IMR-90 (cell line): Measurements from ENCODE around the gene CCDC107. TPM values are rescaled to one million over a fixed set of nuclear protein-coding genes. Genes with fewer than 3 reads are reported as not detected.
"Not testable (repeated sequence)": the region's sequence is repeated elsewhere in the genome, so short reads cannot be mapped to it uniquely, and the experiment has no call there.

ENCODE experiments used
- ATAC-seq: fragments of 200-7000 bp; cut with Tn5 transposase; 2 replicates; pipeline ENCODE4 v1.9.1; 2020; ENCODE audit warnings: low read depth, mild to moderate bottlenecking, moderate library complexity
- BruUV-seq: library from RNA; stranded (reverse); fragments of 400-500 nt; replicated peaks from 2 replicates; lab custom pipeline; 2021; lab: Mats Ljungman, UMichigan
- CTCF ChIA-PET: fragments of 300-600 bp; formaldehyde crosslinking; extraction: SDS; loops from one replicate; lab custom pipeline; 2021; ENCODE audit warnings: antibody characterized with exemption; lab: Yijun Ruan, JAX
- POLR2A ChIA-PET: fragments of 300-600 bp; sonication (Branson Sonifier 250); formaldehyde crosslinking; loops from one replicate; lab custom pipeline; 2022; ENCODE audit warnings: antibody characterized with exemption; ENCODE audit not compliant: unreplicated experiment; lab: Charles Lee
- DNase-seq: peaks from one replicate; pipeline ENCODE4 v3.0.0; 2013
- H2AFZ ChIP-seq: replicated peaks from 2 replicates; pipeline ENCODE3; 2013; ENCODE audit warnings: low read length, mild to moderate bottlenecking; ENCODE audit not compliant: poor library complexity
- H2AK5ac ChIP-seq: 2 replicates; pipeline ENCODE4 v1.6.1; 2013; ENCODE audit warnings: low read depth, low read length, inconsistent platforms
- H2AK9ac ChIP-seq: replicated peaks from 2 replicates; pipeline ENCODE3; 2013; ENCODE audit warnings: mild to moderate bottlenecking, low read depth, low read length, moderate library complexity; ENCODE audit not compliant: poor library complexity
- H2BK120ac ChIP-seq: 2 replicates; pipeline ENCODE4 v1.6.1; 2013; ENCODE audit warnings: low read depth, low read length, inconsistent platforms
- H2BK15ac ChIP-seq: 3 replicates; pipeline ENCODE4 v1.6.1; 2013; ENCODE audit warnings: low read depth, low read length, inconsistent platforms
- H2BK20ac ChIP-seq: 2 replicates; pipeline ENCODE4 v1.6.1; 2013; ENCODE audit warnings: low read depth, mild to moderate bottlenecking, inconsistent platforms, low read length, moderate library complexity
- H2BK5ac ChIP-seq: 2 replicates; pipeline ENCODE4 v1.6.1; 2013; ENCODE audit warnings: mild to moderate bottlenecking, low read depth, low read length, inconsistent platforms; ENCODE audit not compliant: poor library complexity, severe bottlenecking
- H3K14ac ChIP-seq: replicated peaks from 2 replicates; pipeline ENCODE4 v1.6.1; 2013; ENCODE audit warnings: low read depth, low read length, inconsistent platforms
- H3K18ac ChIP-seq: 2 replicates; pipeline ENCODE4 v1.6.1; 2013; ENCODE audit warnings: low read depth, low read length, control low read depth
- H3K23ac ChIP-seq: 2 replicates; pipeline ENCODE4 v1.6.1; 2013; ENCODE audit warnings: low read depth, low read length, inconsistent platforms
- H3K27ac ChIP-seq: 2 replicates; pipeline ENCODE4 v1.5.1; 2013; ENCODE audit warnings: mild to moderate bottlenecking, control low read depth, low read length; ENCODE audit not compliant: insufficient read depth
- H3K27me3 ChIP-seq: 2 replicates; pipeline ENCODE4 v1.6.1; 2013; ENCODE audit warnings: low read length; ENCODE audit not compliant: control insufficient read depth, insufficient read depth
- H3K36me3 ChIP-seq: 2 replicates; pipeline ENCODE4 v1.6.1; 2013; ENCODE audit warnings: low read length, mixed read lengths; ENCODE audit not compliant: control insufficient read depth, insufficient read depth
- H3K4ac ChIP-seq: 2 replicates; pipeline ENCODE4 v1.6.1; 2013; ENCODE audit warnings: low read depth, low read length, inconsistent platforms
- H3K4me1 ChIP-seq: 2 replicates; pipeline ENCODE4 v1.6.1; 2013; ENCODE audit warnings: low read length, mixed read lengths; ENCODE audit not compliant: control insufficient read depth, insufficient read depth
- H3K4me2 ChIP-seq: 2 replicates; pipeline ENCODE4 v1.6.1; 2013; ENCODE audit warnings: low read depth, mild to moderate bottlenecking, control low read depth, low read length, moderate library complexity
- H3K4me3 ChIP-seq: 2 replicates; pipeline ENCODE4 v1.5.1; 2013; ENCODE audit warnings: low read depth, mild to moderate bottlenecking, control low read depth, low read length, moderate library complexity; ENCODE audit not compliant: insufficient read depth
- H3K56ac ChIP-seq: 2 replicates; pipeline ENCODE4 v1.6.1; 2013; ENCODE audit warnings: low read length, inconsistent platforms; ENCODE audit not compliant: insufficient read depth; ENCODE audit errors: extremely low read depth
- H3K79me1 ChIP-seq, 2 experiments: 2 replicates each; pipeline ENCODE4 v1.6.1; 2013; ENCODE audit warnings: low read length in 2 of 2, inconsistent platforms in 1 of 2, low read depth in 1 of 2
- H3K9ac ChIP-seq: 2 replicates; pipeline ENCODE4 v1.6.1; 2013; ENCODE audit warnings: low read depth, low read length, control low read depth
- H3K9me1 ChIP-seq: 2 replicates; pipeline ENCODE4 v1.6.1; 2013; ENCODE audit warnings: low read length, inconsistent platforms; ENCODE audit not compliant: insufficient read depth
- H3K9me3 ChIP-seq: 2 replicates; pipeline ENCODE4 v1.6.1; 2013; ENCODE audit warnings: low read length; ENCODE audit not compliant: control insufficient read depth, insufficient read depth
- H4K20me1 ChIP-seq: 2 replicates; pipeline ENCODE4 v1.6.1; 2013; ENCODE audit warnings: low read length, inconsistent platforms; ENCODE audit not compliant: insufficient read depth
- H4K5ac ChIP-seq: 2 replicates; pipeline ENCODE4 v1.6.1; 2013; ENCODE audit warnings: mild to moderate bottlenecking, low read depth, low read length, control low read depth
- H4K8ac ChIP-seq, 2 experiments: 2 replicates each; pipeline ENCODE4 v1.6.1; 2013; ENCODE audit warnings: low read depth in 2 of 2, low read length in 2 of 2, control low read depth in 1 of 2, inconsistent platforms in 1 of 2
- H4K91ac ChIP-seq: 2 replicates; pipeline ENCODE4 v1.6.1; 2013; ENCODE audit warnings: low read depth, low read length, inconsistent platforms; ENCODE audit not compliant: insufficient read depth
- BHLHE40 ChIP-seq: fragments of 150-350 bp; IDR thresholded peaks from 2 replicates; pipeline ENCODE4 v1.6.1; 2016; ENCODE audit warnings: mild to moderate bottlenecking, low read depth, low read length
- CEBPB ChIP-seq: IDR thresholded peaks from 2 replicates; pipeline ENCODE4 v1.6.1; 2012; ENCODE audit warnings: low read depth, low read length, improper control_type of control experiment
- CHD1 ChIP-seq: IDR thresholded peaks from 2 replicates; pipeline ENCODE4 v1.6.1; 2012; ENCODE audit warnings: low read depth, low read length, improper control_type of control experiment
- FOS ChIP-seq: fragments of 150-350 bp; IDR thresholded peaks from 2 replicates; pipeline ENCODE4 v1.6.1; 2016; ENCODE audit warnings: low read depth, low read length
- MAZ ChIP-seq: IDR thresholded peaks from 2 replicates; pipeline ENCODE4 v1.6.1; 2012; ENCODE audit warnings: low read depth, mild to moderate bottlenecking, low read length, improper control_type of control experiment, moderate library complexity, borderline replicate concordance
- NFE2L2 ChIP-seq: fragments of 150-350 bp; IDR thresholded peaks from 2 replicates; pipeline ENCODE4 v1.6.1; 2016; ENCODE audit warnings: low read depth, mild to moderate bottlenecking, low read length
- POLR2A ChIP-seq: IDR thresholded peaks from 2 replicates; pipeline ENCODE4 v1.6.1; 2012; ENCODE audit warnings: mild to moderate bottlenecking, low read depth, low read length
- RFX5 ChIP-seq: IDR thresholded peaks from 2 replicates; pipeline ENCODE4 v1.8.0; 2012; ENCODE audit warnings: low read depth, mild to moderate bottlenecking, low read length, moderate library complexity
- SMC3 ChIP-seq: fragments of 150-350 bp; IDR thresholded peaks from 2 replicates; pipeline ENCODE4 v1.6.1; 2016; ENCODE audit warnings: low read depth, mild to moderate bottlenecking, antibody characterized with exemption, low read length, moderate library complexity
- WGBS, 2 experiments: methylation state at CpG; one replicate each; pipeline versions ENCODE4 v1.1.5 to v1.1.7; 2013; ENCODE audit warnings: missing lambda C conversion rate in 2 of 2; ENCODE audit not compliant: insufficient read length in 1 of 2; ENCODE audit errors: extremely low coverage in 2 of 2; 5-methylcytosine and 5-hydroxymethylcytosine counted together
- dilution Hi-C: fragments of 300-500 bp; cut with HindIII; formaldehyde crosslinking; loops from one replicate; pipeline ENCODE4 v1.14.3; 2018; ENCODE audit warnings: low sequenced_read_pairs; ENCODE audit not compliant: unreplicated experiment
- in situ Hi-C: fragments of 300-500 bp; cut with MboI; formaldehyde crosslinking; loops from 3 replicates; pipeline ENCODE4 v1.14.3; 2019; ENCODE audit warnings: low sequenced_read_pairs, inconsistent platforms, mixed read lengths
- intact Hi-C: fragments of 100-400 bp; cut with micrococcal nuclease; formaldehyde crosslinking; loops from 2 replicates; pipeline ENCODE4 v1.10.0; 2022
- polyA plus RNA-seq, 3 experiments: library from polyadenylated mRNA; depleted of rRNA; stranded (reverse); fragments of >200 nt; gene quantifications; 2 replicates each; pipeline ENCODE4 v1.2.3, GENCODE V29; 2012; ENCODE audit warnings: low replicate concordance in 1 of 3
- total RNA-seq: library from RNA; depleted of rRNA; stranded (reverse); fragments of >200 nt; gene quantifications from 2 replicates; pipeline ENCODE4 v1.2.3, GENCODE V29; 2012
- TF ChIP-seq, protein P1 (sequence below): fragments of 150-350 bp; IDR thresholded peaks from 2 replicates; pipeline ENCODE4 v1.6.1; 2017; ENCODE audit warnings: mild to moderate bottlenecking, antibody characterized with exemption, low read length, low read depth

The CCDC107 gene
- total and polyA plus RNA-seq, 2 of the 4 experiments (the other 2 are of a cell fraction) = 6.8 to 21.1 TPM

DNA sequence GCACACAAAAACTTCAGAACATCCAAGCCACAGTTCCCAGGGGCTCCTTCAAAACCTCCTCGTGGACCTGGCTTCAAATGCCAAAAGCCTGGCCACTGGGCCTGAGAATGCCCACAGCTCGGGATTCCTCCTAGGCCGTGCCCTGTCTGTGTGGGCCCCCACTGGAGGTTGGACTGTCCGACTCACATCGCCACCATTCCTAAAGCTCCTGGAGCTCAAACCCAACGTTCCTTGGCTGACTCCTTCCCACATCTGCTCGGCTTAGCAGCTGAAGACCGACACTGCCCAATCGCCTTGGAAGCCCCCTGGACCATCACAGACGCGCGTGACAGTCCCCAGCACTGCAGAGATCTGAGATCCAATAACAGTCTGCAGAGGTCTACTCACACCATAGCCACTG, 15.0 kb upstream of the CCDC107 start:
- ATAC-seq = no peak
- TF ChIP-seq CHD1 = no peak
- TF ChIP-seq SMC3 = no peak
- TF ChIP-seq FOS = no peak
- no peak for TF ChIP-seq RFX5
- TF ChIP-seq NFE2L2 = no peak
- TF ChIP-seq POLR2A = no peak
- TF ChIP-seq, protein P1, sequence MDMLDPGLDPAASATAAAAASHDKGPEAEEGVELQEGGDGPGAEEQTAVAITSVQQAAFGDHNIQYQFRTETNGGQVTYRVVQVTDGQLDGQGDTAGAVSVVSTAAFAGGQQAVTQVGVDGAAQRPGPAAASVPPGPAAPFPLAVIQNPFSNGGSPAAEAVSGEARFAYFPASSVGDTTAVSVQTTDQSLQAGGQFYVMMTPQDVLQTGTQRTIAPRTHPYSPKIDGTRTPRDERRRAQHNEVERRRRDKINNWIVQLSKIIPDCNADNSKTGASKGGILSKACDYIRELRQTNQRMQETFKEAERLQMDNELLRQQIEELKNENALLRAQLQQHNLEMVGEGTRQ = no peak
- no peak for TF ChIP-seq CEBPB
- TF ChIP-seq BHLHE40 = no peak
- TF ChIP-seq MAZ = no peak
- H2AK5ac ChIP-seq = no peak overlapping the region
- no TSS peak for BruUV-seq
- H3K27ac ChIP-seq = no peak overlapping the region
- ChIA-PET POLR2A (no interaction called here), CTCF (no interaction called here)
- H4K20me1 ChIP-seq = no peaks in the 10 kb centered on the region
- H3K9ac ChIP-seq = no peak overlapping the region
- no peak overlapping the region for H2BK20ac ChIP-seq
- 81% methylated on average over 11 of the region's 12 CpGs; no CpG with 5 or more reads in 1 of the 2 experiments for WGBS, 2 experiments
- no peak overlapping the region for H2AK9ac ChIP-seq
- no peaks in the 10 kb centered on the region for H3K36me3 ChIP-seq
- no peak overlapping the region for H3K4ac ChIP-seq
- 0 out of 4 replicates have a peak, but pooled peaks cover 0 to 4% of the 10 kb centered on the region in 2 experiments for H3K79me1 ChIP-seq
- no peak overlapping the region for H2BK15ac ChIP-seq
- H3K4me3 ChIP-seq = no peak overlapping the region
- in situ Hi-C loops (no loop called here), intact Hi-C loops (no loop called here), dilution Hi-C loops (no loop called here)
- no peak overlapping the region for H3K4me2 ChIP-seq
- H2BK5ac ChIP-seq = no peak overlapping the region
- no peak overlapping the region for H4K8ac ChIP-seq
- no peak overlapping the region for H2BK120ac ChIP-seq
- H3K9me1 ChIP-seq = no peaks in the 10 kb centered on the region
- DNase-seq = no peak
- no peak overlapping the region for H4K5ac ChIP-seq
- no peaks in the 10 kb centered on the region for H3K27me3 ChIP-seq
- H2AFZ ChIP-seq = no peak overlapping the region
- H3K14ac ChIP-seq = no peak overlapping the region
- H3K4me1 ChIP-seq = peaks cover 4% of the 10 kb centered on the region; the same call in 1 of the 2 replicates
- no peak overlapping the region for H4K91ac ChIP-seq
- H3K56ac ChIP-seq = no peak overlapping the region
- H3K9me3 ChIP-seq = no peaks in the 10 kb centered on the region
- no peak overlapping the region for H3K23ac ChIP-seq
- H3K18ac ChIP-seq = no peak overlapping the region

DNA sequence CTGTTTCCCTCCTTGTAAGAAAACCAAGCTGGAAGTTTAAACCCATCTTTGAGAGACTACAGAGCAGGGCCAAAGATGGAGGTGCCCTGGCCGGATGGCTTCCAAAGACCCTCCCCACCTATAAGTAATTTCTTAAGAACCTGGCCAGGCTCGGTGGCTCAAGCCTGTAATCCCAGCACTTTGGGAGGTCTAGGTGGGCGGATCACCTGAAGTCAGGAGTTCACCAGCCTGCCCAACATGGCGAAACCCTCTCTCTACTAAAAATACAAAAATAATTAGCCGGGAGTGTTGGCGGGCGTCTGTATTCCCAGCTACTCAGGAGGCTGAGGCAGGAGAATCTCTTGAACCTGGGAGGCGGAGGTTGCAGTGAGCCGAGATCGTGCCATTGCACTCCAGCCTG, 12.4 kb upstream of the CCDC107 start:
- in situ Hi-C loops, H3K79me1 ChIP-seq, H3K9me1 ChIP-seq, H3K27me3 ChIP-seq, H3K4me1 ChIP-seq, H3K9me3 ChIP-seq, H4K20me1 ChIP-seq, DNase-seq, intact Hi-C loops, H2BK20ac ChIP-seq, H3K18ac ChIP-seq, H2AK5ac ChIP-seq, H2AFZ ChIP-seq, H3K4ac ChIP-seq, H3K4me2 ChIP-seq, H2BK120ac ChIP-seq, H3K9ac ChIP-seq, H3K36me3 ChIP-seq, H2BK5ac ChIP-seq, H3K4me3 ChIP-seq, H3K27ac ChIP-seq, H4K91ac ChIP-seq, H2AK9ac ChIP-seq, ATAC-seq, H3K56ac ChIP-seq, dilution Hi-C loops, H3K23ac ChIP-seq, H3K14ac ChIP-seq, BruUV-seq, H2BK15ac ChIP-seq: not testable (repeated sequence)
- Histone ChIP-seq H4K8ac (peak overlapping the region in 1 of 2 experiments; percentile 88; a peak in 2 of 4 replicates), H4K5ac (peak overlapping the region; percentile 32; the same call in 1 of the 2 replicates)
- POLR2A ChIA-PET = interaction anchor here (0.5 kb wide), 1 partner anchor 77 kb away, joined by 6 read pairs; no protein-coding TSS in a partner anchor
- no CpG with 5 or more reads among the region's 10 CpGs for WGBS, 2 experiments
- CTCF ChIA-PET = interaction anchor here (1.3 to 2.6 kb wide), 3 partner anchors 12 to 34 kb away, joined by 4 to 19 read pairs (median 13); partner anchors contain the start of genes CCDC107 and RMRP
